Naive thymus-derived CD8-positive, alpha-beta T cell (primary cell): Measurements from ENCODE around the gene IL6R. TPM values are rescaled to one million over a fixed set of nuclear protein-coding genes. Genes with fewer than 3 reads are reported as not detected.

Source experiments
- ATAC-seq, 2 donors: fragments of 150-1000 bp; cut with Tn5 transposase in 1 of 2; sonication (Bioruptor Pico), chemical (Tn5 transposase) in 1 of 2; 1 replicate in 1 of 2; 2 replicates in 1 of 2; pipeline ENCODE4 v1.10.0; 2021; ENCODE audit warnings: mild to moderate bottlenecking in 2 of 2, moderate library complexity in 2 of 2
- POLR2A ChIA-PET: fragments of 350-600 bp; sonication (Branson Sonifier 250); formaldehyde crosslinking; loops from one replicate; lab custom pipeline; 2021; ENCODE audit warnings: antibody characterized with exemption; lab: Charles Lee
- DNase-seq, 10 donors: peaks; one replicate each; pipeline versions ENCODE4 v3.0.0 to v3.0.0-alpha.2; 2020 to 2022
- H3K27ac Mint-ChIP-seq, 10 donors: one replicate each; pipeline ENCODE4 v1.8.0; 2020 to 2022; ENCODE audit warnings: mild to moderate bottlenecking in 10 of 10, mixed read lengths in 10 of 10, moderate library complexity in 4 of 10, inconsistent platforms in 1 of 10
- H3K27me3 Mint-ChIP-seq, 5 donors: one replicate each; pipeline ENCODE4 v1.8.0; 2021 to 2022; ENCODE audit warnings: mixed read lengths in 5 of 5
- H3K36me3 Mint-ChIP-seq, 3 donors: one replicate each; pipeline ENCODE4 v1.8.0; 2020 to 2022; ENCODE audit warnings: mixed read lengths in 3 of 3, mild to moderate bottlenecking in 2 of 3, inconsistent platforms in 1 of 3
- H3K4me1 Mint-ChIP-seq, 4 donors: one replicate each; pipeline ENCODE4 v1.8.0; 2021 to 2022; ENCODE audit warnings: mixed read lengths in 4 of 4
- H3K4me3 Mint-ChIP-seq, 10 donors: one replicate each; pipeline ENCODE4 v1.8.0; 2020 to 2022; ENCODE audit warnings: mild to moderate bottlenecking in 10 of 10, mixed read lengths in 10 of 10, moderate library complexity in 6 of 10, inconsistent platforms in 1 of 10
- H3K9me3 Mint-ChIP-seq, 9 donors: one replicate each; pipeline ENCODE4 v1.8.0; 2020 to 2022; ENCODE audit warnings: mixed read lengths in 9 of 9, mild to moderate bottlenecking in 3 of 9, inconsistent platforms in 1 of 9, moderate library complexity in 1 of 9
- polyA plus RNA-seq, 3 donors: library from polyadenylated mRNA; unstranded; fragments of 300-500 nt; fragmentation: Illumina TruSeq; gene quantifications; one replicate each; pipeline ENCODE4 v1.2.3, GENCODE V29; 2021
- total RNA-seq, 8 experiments: library from RNA in 2 of 8; stranded (reverse) in 2 of 8; gene quantifications; one replicate each; pipeline ENCODE4 v1.2.3 and lab custom pipeline; 2021 to 2026

The IL6R gene
- total and polyA plus RNA-seq, 5 experiments from 2014 or later, result 20.1 to 49.9 (median 44.1) TPM

DNA sequence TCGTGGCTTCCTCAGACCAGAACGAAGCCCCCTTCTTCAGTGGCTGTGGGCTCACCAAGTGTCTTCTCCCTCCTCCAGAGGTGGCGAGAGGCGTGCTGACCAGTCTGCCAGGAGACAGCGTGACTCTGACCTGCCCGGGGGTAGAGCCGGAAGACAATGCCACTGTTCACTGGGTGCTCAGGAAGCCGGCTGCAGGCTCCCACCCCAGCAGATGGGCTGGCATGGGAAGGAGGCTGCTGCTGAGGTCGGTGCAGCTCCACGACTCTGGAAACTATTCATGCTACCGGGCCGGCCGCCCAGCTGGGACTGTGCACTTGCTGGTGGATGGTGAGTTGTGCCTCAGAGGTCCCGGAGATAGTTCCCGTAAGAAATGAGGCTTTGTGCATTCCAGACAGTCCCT lies 24.0 kb downstream of the IL6R start:
- H3K27ac Mint-ChIP-seq, result peak overlapping the region in 1 of 10 donors; percentile 69

DNA sequence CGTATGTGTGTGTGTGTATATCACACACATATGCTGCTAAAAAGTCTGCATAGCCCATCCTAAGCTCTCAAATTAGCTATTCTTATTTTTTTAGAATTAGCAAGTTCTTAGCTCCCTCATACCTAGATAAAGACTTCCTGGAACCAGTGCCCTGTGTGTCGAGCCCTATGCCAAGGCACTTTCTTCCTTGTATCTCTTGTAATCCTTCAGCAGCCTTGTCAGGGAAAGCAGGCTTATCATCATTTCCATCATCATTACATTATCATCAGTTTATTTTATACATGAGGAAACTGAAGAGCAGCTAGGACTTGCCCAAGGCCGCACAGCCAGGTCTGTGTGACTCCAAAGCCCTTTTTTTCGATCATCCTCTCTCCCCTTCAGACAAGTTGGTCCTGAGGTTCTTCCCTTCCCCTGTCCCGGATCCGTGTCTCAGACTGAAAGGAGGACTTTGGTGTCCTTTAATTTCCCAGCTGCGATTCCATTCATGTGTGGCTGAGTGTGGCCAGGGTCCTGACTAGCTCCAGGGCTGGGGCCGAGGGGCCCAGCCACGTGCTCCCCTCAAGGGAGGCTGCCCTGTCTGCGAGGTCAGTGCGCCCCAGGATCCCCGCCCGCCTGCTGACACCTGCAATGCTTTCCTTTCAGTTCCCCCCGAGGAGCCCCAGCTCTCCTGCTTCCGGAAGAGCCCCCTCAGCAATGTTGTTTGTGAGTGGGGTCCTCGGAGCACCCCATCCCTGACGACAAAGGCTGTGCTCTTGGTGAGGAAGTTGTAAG lies 24.9 kb downstream of the IL6R start:
- peaks cover 21 to 65% (median 48%) of the 10 kb centered on the region in 4 donors for H3K4me1 Mint-ChIP-seq

More for the DNA sequence above, 24.0 kb downstream of the IL6R start:
- Mint-ChIP-seq H3K4me3 (no peak overlapping the region), H3K4me1 (peaks cover 25 to 74% (median 57%) of the 10 kb centered on the region in 4 donors), H3K27me3 (no peaks in the 10 kb centered on the region), H3K9me3 (no peaks in the 10 kb centered on the region), H3K36me3 (peaks cover 0 to 49% (median 6%) of the 10 kb centered on the region in 3 donors)
- no peak for ATAC-seq
- no peak for DNase-seq
- POLR2A ChIA-PET, result interaction anchor here (1.8 kb wide), 1 partner anchor 26 kb away, joined by 6 read pairs; no protein-coding TSS in a partner anchor

DNA sequence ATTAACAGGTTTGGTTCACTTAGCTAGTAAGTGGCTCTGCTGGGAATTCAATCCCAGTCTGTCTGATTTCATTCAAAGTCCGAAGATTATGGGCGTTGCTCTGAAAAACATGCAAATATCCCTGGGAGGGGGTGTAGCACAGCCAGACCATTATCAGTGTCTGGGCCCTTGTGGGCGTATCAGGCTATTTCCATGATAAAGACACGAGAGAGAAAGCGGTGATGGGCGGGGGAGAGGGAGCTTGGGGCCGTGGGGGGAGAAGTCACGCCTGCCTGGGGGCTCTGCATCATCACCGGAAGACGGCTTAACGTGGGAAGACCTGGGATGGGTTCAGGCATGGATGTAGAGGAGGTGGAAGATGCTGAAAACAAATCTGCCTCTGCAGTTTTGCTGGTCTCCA lies 25.8 kb downstream of the IL6R start:
- peak overlapping the region in 6 of 10 donors; percentile 17 to 86 (median 60) for H3K27ac Mint-ChIP-seq

More for the DNA sequence above, 24.9 kb downstream of the IL6R start:
- ATAC-seq (no peak), DNase-seq (no peak)
- Mint-ChIP-seq H3K9me3 (no peaks in the 10 kb centered on the region), H3K36me3 (peaks cover 0 to 53% (median 6%) of the 10 kb centered on the region in 3 donors), H3K4me3 (no peak overlapping the region), H3K27me3 (no peaks in the 10 kb centered on the region), H3K27ac (peak overlapping the region in 7 of 10 donors; percentile 14 to 69 (median 42))
- POLR2A ChIA-PET, result interaction anchor here (0.8 to 1.8 kb wide), 3 partner anchors 9 to 27 kb away, joined by 3 to 6 read pairs (median 3); no protein-coding TSS in a partner anchor

DNA sequence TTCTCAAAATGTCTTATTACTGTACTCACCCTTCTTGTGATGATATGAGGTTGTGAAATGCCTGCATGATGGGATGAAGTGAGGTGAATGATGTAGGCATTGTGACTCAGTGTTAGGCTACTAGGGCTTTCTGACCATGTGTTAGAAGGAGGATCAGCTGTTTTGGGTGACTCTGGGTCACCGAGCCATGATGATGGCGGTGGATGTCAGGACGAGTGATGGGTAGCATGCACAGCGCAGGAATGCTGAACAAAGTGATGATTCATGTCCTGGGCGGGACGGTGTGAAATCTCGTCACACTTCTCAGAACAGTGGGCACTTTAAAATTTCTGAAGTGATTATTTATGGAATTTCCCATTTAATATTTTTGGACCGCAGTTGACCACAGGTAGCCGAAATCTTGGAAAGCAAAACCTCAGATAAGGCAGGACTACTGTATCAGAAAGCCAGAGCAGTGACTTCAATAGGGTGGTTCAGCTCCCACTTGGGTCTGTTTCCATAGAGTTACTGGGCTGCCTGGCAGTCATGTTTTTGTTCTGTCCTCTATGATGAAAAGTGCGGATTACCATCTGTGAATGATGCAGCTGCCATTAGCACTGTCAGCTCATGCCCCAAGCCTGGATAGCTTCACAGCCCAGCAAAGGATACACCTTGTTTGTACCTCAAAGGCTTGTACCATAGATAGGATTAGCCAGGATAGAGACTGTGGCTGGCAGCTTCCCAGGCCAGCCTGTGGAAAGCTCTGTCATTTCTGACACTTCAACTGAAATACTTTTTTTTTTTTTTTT lies 26.6 kb downstream of the IL6R start:
- ATAC-seq, result no peak
- Mint-ChIP-seq H3K4me3 (peak overlapping the region in 6 of 10 donors; percentile 0 to 56 (median 30)), H3K9me3 (no peaks in the 10 kb centered on the region), H3K27me3 (no peaks in the 10 kb centered on the region), H3K36me3 (peaks cover 0 to 68% (median 9%) of the 10 kb centered on the region in 3 donors), H3K27ac (peak overlapping the region in 9 of 10 donors; percentile 2 to 89 (median 41)), H3K4me1 (peaks cover 16 to 52% (median 38%) of the 10 kb centered on the region in 4 donors)
- no peak for DNase-seq
- POLR2A ChIA-PET, result interaction anchor here (0.7 to 2.0 kb wide), 2 partner anchors 11 to 15 kb away, joined by 4 to 6 read pairs; no protein-coding TSS in a partner anchor

More for the DNA sequence above, 25.8 kb downstream of the IL6R start:
- Mint-ChIP-seq H3K9me3 (no peaks in the 10 kb centered on the region), H3K36me3 (peaks cover 0 to 60% (median 6%) of the 10 kb centered on the region in 3 donors), H3K27me3 (no peaks in the 10 kb centered on the region), H3K4me1 (peaks cover 18 to 57% (median 43%) of the 10 kb centered on the region in 4 donors), H3K4me3 (no peak overlapping the region)
- DNase-seq (no peak), ATAC-seq (no peak)
- POLR2A ChIA-PET, result interaction anchor here (0.7 to 2.0 kb wide), 4 partner anchors 8 to 27 kb away, joined by 3 to 6 read pairs (median 5); no protein-coding TSS in a partner anchor

DNA sequence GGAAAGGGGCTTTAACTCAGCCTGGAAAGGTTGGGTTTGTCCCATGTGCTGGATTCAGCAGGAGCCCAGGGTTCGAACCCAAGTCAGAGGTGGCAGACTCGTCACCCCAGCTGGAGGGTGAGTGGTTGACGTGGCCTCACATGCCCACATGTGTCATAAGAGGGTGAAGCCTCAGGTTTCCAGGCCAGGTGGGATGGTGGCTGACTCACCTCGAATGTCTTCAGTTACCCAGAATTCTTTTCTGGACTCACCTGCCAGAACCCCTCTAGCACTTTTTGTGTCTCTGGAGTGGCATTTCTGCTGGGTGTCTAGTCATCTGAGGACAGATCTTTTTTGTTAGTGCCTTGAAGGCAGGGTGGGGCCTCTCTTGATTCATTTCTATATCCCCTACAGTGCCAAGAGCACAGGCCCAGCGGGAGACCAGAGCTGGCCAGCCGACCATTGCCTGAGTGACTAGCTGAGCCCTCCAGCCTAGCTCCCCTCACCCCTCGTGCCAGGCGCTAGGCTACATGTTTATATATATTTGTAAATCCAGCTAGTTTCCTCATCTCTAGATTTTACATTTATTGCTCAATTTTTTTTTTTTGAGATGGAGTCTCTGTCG lies 28.1 kb downstream of the IL6R start:
- peak overlapping the region in 9 of 10 donors; percentile 4 to 93 (median 47) for H3K27ac Mint-ChIP-seq
- ATAC-seq (no peak), DNase-seq (no peak)
- H3K4me3 Mint-ChIP-seq, result peak overlapping the region in 3 of 10 donors; percentile 7 to 32 (median 16)
- POLR2A ChIA-PET, result interaction anchor here (0.6 to 1.8 kb wide), 3 partner anchors 10 to 58 kb away, joined by 3 to 6 read pairs (median 5); no protein-coding TSS in a partner anchor
- H3K4me1 Mint-ChIP-seq, result peaks cover 15 to 46% (median 36%) of the 10 kb centered on the region in 4 donors
- H3K36me3 Mint-ChIP-seq, result peaks cover 0 to 80% (median 13%) of the 10 kb centered on the region in 3 donors
- no peaks in the 10 kb centered on the region for H3K27me3 Mint-ChIP-seq
- no peaks in the 10 kb centered on the region for H3K9me3 Mint-ChIP-seq

DNA sequence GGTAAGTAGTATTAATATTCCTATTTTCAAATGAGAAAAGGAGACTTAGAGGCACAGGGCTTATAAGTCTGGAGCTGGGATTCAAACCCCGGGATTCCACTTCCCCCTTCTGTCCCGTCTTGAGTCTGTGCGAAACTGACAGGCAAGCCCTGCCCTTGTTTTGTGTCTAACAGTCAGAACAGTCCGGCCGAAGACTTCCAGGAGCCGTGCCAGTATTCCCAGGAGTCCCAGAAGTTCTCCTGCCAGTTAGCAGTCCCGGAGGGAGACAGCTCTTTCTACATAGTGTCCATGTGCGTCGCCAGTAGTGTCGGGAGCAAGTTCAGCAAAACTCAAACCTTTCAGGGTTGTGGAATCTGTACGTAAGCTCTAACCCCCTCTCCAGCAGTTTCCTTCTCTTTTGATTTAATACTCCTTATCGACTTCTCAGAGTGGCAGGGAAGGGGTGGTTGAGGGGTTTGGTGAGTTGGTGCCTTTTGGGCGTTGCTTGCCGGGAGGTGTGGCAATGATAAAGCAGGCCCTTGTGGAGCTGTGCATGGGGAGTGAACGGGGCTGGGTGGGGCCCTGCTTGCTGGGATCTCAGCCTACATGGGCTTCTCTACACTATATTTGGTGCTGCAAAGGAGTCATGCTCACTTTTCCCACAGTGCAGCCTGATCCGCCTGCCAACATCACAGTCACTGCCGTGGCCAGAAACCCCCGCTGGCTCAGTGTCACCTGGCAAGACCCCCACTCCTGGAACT lies 29.4 kb downstream of the IL6R start:
- Mint-ChIP-seq H3K9me3 (no peaks in the 10 kb centered on the region), H3K4me1 (peaks cover 16 to 51% (median 44%) of the 10 kb centered on the region in 4 donors), H3K36me3 (peaks cover 0 to 80% (median 11%) of the 10 kb centered on the region in 3 donors), H3K4me3 (no peak overlapping the region), H3K27ac (peak overlapping the region in 5 of 10 donors; percentile 20 to 75 (median 29)), H3K27me3 (peaks cover 0 to 2% (median 0%) of the 10 kb centered on the region in 5 donors)
- POLR2A ChIA-PET, result interaction anchor here (1.8 kb wide), 1 partner anchor 15 kb away, joined by 5 read pairs; no protein-coding TSS in a partner anchor
- ATAC-seq (no peak), DNase-seq (no peak)

DNA sequence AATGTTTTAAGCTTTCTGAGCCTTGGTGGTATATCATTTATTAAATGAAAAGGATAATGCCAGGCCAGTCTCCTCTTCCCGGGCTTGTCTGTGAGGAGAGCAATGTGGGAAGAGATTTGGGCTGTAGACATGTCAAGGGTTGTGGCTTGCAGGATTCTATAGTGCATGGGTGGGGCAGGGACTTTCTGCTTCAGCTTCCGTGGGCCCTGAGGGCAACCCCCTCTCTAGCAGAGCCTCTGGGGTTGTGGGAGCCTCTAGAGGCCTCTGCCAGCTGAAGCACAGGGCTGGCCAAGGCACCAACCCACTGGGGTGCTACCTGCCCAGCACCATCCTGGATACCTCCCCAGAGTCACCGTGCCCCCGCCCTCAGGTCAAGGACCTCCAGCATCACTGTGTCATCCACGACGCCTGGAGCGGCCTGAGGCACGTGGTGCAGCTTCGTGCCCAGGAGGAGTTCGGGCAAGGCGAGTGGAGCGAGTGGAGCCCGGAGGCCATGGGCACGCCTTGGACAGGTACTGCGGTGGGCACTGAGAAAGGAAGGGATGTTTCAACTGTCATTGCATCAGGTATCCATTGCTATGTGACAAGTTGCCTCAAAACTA lies 30.6 kb downstream of the IL6R start:
- DNase-seq (no peak), ATAC-seq (no peak)
- POLR2A ChIA-PET, result interaction anchor here (0.7 kb wide), 1 partner anchor 108 kb away, joined by 4 read pairs; no protein-coding TSS in a partner anchor
- Mint-ChIP-seq H3K36me3 (peaks cover 0 to 78% (median 11%) of the 10 kb centered on the region in 3 donors), H3K27ac (peak overlapping the region in 1 of 10 donors; percentile 29), H3K4me1 (peaks cover 19 to 52% (median 51%) of the 10 kb centered on the region in 4 donors), H3K9me3 (no peaks in the 10 kb centered on the region), H3K4me3 (no peak overlapping the region), H3K27me3 (peaks cover 0 to 2% (median 0%) of the 10 kb centered on the region in 5 donors)

DNA sequence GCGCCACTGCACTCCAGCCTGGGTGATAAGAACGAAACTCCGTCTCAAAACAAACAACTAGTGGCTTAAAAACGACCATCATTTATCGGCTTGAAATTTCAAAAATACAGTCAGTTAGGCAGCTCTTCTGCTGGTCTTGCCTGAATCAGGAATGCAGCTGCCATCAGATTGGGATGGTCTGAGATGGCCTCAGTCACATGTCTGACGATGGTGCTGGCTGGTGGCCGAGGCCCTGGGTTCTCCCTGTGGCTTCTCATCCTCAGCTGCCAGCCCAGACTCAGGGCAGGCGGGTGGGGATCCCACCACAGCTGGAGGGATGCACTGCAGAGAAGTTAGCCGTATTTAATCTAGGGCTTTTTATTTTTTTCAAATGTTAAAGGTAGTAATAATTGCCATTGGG lies 31.3 kb downstream of the IL6R start:
- H3K4me3 Mint-ChIP-seq, result no peak overlapping the region
- peaks cover 0 to 75% (median 11%) of the 10 kb centered on the region in 3 donors for H3K36me3 Mint-ChIP-seq
- POLR2A ChIA-PET, result interaction anchor here (0.8 kb wide), 1 partner anchor 10 kb away, joined by 3 read pairs; no protein-coding TSS in a partner anchor
- H3K9me3 Mint-ChIP-seq, result no peaks in the 10 kb centered on the region
- H3K4me1 Mint-ChIP-seq, result peaks cover 21 to 55% (median 52%) of the 10 kb centered on the region in 4 donors
- no peak for ATAC-seq
- DNase-seq, result no peak
- peak overlapping the region in 4 of 10 donors; percentile 4 to 65 (median 18) for H3K27ac Mint-ChIP-seq
- H3K27me3 Mint-ChIP-seq, result peaks cover 0 to 2% (median 0%) of the 10 kb centered on the region in 5 donors

DNA sequence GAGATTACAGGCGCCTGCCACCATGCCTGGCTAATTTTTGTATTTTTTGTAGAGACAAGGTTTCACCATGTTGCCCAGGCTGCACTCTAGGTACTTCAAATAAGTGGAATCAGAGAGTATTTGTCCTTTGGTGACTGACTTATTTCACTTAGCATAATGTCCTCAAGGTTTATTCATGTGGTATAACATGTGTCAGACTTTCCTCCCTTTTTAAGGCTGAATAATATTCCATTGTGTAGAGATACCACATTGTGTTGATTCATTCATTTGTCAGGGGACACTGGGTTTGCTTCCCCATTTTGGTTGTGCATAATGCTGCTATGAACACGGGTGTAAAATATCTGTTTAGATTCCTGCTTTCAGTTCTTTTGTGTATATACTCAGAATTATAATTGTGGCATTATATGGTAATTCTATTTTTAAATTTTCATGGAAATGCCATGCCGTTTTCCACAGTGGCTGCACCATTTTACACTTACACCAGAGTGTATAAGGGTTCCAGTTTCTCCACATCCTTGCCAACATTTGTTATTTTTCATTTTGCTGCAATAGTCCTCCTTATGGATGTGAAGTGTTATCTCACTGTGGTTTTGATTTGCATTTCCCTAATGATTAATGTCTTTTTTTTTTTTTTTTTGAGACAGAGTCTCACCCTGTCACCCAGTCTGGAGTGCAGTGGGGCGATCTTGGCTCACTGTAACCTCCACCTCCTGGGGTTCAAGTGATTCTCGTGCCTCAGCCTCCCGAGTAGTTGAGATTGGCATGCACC lies 35.1 kb downstream of the IL6R start:
- Mint-ChIP-seq H3K4me3 (peak overlapping the region in 9 of 10 donors; percentile 35 to 79 (median 68)), H3K36me3 (peaks cover 0 to 71% (median 12%) of the 10 kb centered on the region in 3 donors), H3K27ac (peak overlapping the region; percentile 70 to 98 (median 92)), H3K27me3 (peaks cover 0 to 4% (median 0%) of the 10 kb centered on the region in 5 donors), H3K9me3 (no peaks in the 10 kb centered on the region), H3K4me1 (peaks cover 35 to 61% (median 57%) of the 10 kb centered on the region in 4 donors)
- ATAC-seq (no peak), DNase-seq (no peak)
- POLR2A ChIA-PET, result interaction anchor here (1.0 to 1.9 kb wide), 5 partner anchors 21 to 91 kb away, joined by 3 to 12 read pairs (median 3); no protein-coding TSS in a partner anchor
